Mononuclear cell (primary cell): ENCODE results near the gene UBE3C. TPM values are rescaled to one million over a fixed set of nuclear protein-coding genes. Genes with fewer than 3 reads are reported as not detected.
"Not testable (repeated sequence)": the region's sequence is repeated elsewhere in the genome, so short reads cannot be mapped to it uniquely, and the experiment has no call there.

Source experiments
- H3K27me3 ChIP-seq: 2 replicates; pipeline ENCODE4 v1.6.0; 2011; ENCODE audit warnings: low read length, control low read depth; ENCODE audit not compliant: insufficient read depth
- H3K4me1 ChIP-seq: 2 replicates; pipeline ENCODE4 v1.5.1; 2011; ENCODE audit warnings: mild to moderate bottlenecking, low read length, control low read depth; ENCODE audit not compliant: insufficient read depth
- H3K4me3 ChIP-seq: 2 replicates; pipeline ENCODE4 v1.5.1; 2011; ENCODE audit warnings: mild to moderate bottlenecking, low read length, moderate library complexity
- H3K9me3 ChIP-seq: 2 replicates; pipeline ENCODE4 v1.5.1; 2011; ENCODE audit warnings: low read depth, mild to moderate bottlenecking, control low read depth, low read length
- total RNA-seq: library from RNA; depleted of rRNA; stranded (reverse); fragments of >200 nt; gene quantifications from one replicate; pipeline ENCODE4 v1.2.3, GENCODE V29; 2012

Gene UBE3C
- total RNA-seq, 1 donor, result 44.0 TPM

GRCh38 chr7:157141525-157142060 lies 2.9 kb downstream of the UBE3C start:
- H3K9me3 ChIP-seq, result no peaks in the 10 kb centered on the region
- peaks cover 44% of the 10 kb centered on the region for H3K4me1 ChIP-seq
- no peak overlapping the region for H3K4me3 ChIP-seq
- H3K27me3 ChIP-seq, result no peaks in the 10 kb centered on the region

- H3K9me3 ChIP-seq, result no peaks in the 10 kb centered on the region
- H3K27me3 ChIP-seq, result no peaks in the 10 kb centered on the region
- no peak overlapping the region for H3K4me3 ChIP-seq
- H3K4me1 ChIP-seq, result peaks cover 30% of the 10 kb centered on the region
Observed at GRCh38 chr7:157143788-157144187, 5.1 kb downstream of the UBE3C start.

GRCh38 chr7:157149317-157149716 lies 10.6 kb downstream of the UBE3C start:
- Histone ChIP-seq H3K4me1 (peaks cover 21% of the 10 kb centered on the region), H3K9me3 (no peaks in the 10 kb centered on the region), H3K4me3 (no peak overlapping the region), H3K27me3 (no peaks in the 10 kb centered on the region)

- H3K9me3 ChIP-seq, result no peaks in the 10 kb centered on the region
- H3K4me3 ChIP-seq, result no peak overlapping the region
- H3K4me1 ChIP-seq, result peaks cover 21% of the 10 kb centered on the region
- H3K27me3 ChIP-seq, result no peaks in the 10 kb centered on the region
Observed at GRCh38 chr7:157150882-157151281, 12.2 kb downstream of the UBE3C start.

- H3K4me1 ChIP-seq, result peaks cover 21% of the 10 kb centered on the region
- no peaks in the 10 kb centered on the region for H3K27me3 ChIP-seq
- H3K4me3 ChIP-seq, result no peak overlapping the region
- H3K9me3 ChIP-seq, result no peaks in the 10 kb centered on the region
Observed at GRCh38 chr7:157151626-157152339, 13.1 kb downstream of the UBE3C start.

GRCh38 chr7:157152391-157152937 lies 13.7 kb downstream of the UBE3C start:
- no peaks in the 10 kb centered on the region for H3K27me3 ChIP-seq
- no peaks in the 10 kb centered on the region for H3K9me3 ChIP-seq
- H3K4me1 ChIP-seq, result peaks cover 21% of the 10 kb centered on the region
- no peak overlapping the region for H3K4me3 ChIP-seq

- Histone ChIP-seq H3K27me3 (no peaks in the 10 kb centered on the region), H3K4me1 (peaks cover 21% of the 10 kb centered on the region), H3K9me3 (no peaks in the 10 kb centered on the region), H3K4me3 (no peak overlapping the region)
Observed at GRCh38 chr7:157153260-157153659, 14.5 kb downstream of the UBE3C start.

GRCh38 chr7:157155959-157156358 lies 17.2 kb downstream of the UBE3C start:
- Histone ChIP-seq H3K4me3 (no peak overlapping the region), H3K27me3 (no peaks in the 10 kb centered on the region), H3K9me3 (no peaks in the 10 kb centered on the region), H3K4me1 (peaks cover 15% of the 10 kb centered on the region)

GRCh38 chr7:157158400-157158799 lies 19.7 kb downstream of the UBE3C start:
- no peaks in the 10 kb centered on the region for H3K9me3 ChIP-seq
- H3K27me3 ChIP-seq, result no peaks in the 10 kb centered on the region
- H3K4me3 ChIP-seq, result no peak overlapping the region
- no peaks in the 10 kb centered on the region for H3K4me1 ChIP-seq

- H3K4me3 ChIP-seq, H3K9me3 ChIP-seq, H3K27me3 ChIP-seq, H3K4me1 ChIP-seq: not testable (repeated sequence)
Observed at GRCh38 chr7:157159537-157159936, 20.8 kb downstream of the UBE3C start.

- Histone ChIP-seq H3K27me3 (no peaks in the 10 kb centered on the region), H3K9me3 (peaks cover 5% of the 10 kb centered on the region), H3K4me1 (no peaks in the 10 kb centered on the region), H3K4me3 (no peak overlapping the region)
Observed at GRCh38 chr7:157160433-157160832, 21.7 kb downstream of the UBE3C start.

GRCh38 chr7:157165987-157166386 lies 27.3 kb downstream of the UBE3C start:
- Histone ChIP-seq H3K9me3 (peaks cover 9% of the 10 kb centered on the region), H3K4me3 (no peak overlapping the region), H3K27me3 (no peaks in the 10 kb centered on the region), H3K4me1 (no peaks in the 10 kb centered on the region)

GRCh38 chr7:157168571-157168970 lies 29.8 kb downstream of the UBE3C start:
- Histone ChIP-seq H3K4me1 (no peaks in the 10 kb centered on the region), H3K9me3 (peaks cover 9% of the 10 kb centered on the region), H3K27me3 (no peaks in the 10 kb centered on the region), H3K4me3 (no peak overlapping the region)

- Histone ChIP-seq H3K9me3 (no peaks in the 10 kb centered on the region), H3K4me1 (no peaks in the 10 kb centered on the region), H3K4me3 (no peak overlapping the region), H3K27me3 (no peaks in the 10 kb centered on the region)
Observed at GRCh38 chr7:157176771-157177170, 38.0 kb downstream of the UBE3C start.

- Histone ChIP-seq H3K9me3 (no peaks in the 10 kb centered on the region), H3K4me1 (no peaks in the 10 kb centered on the region), H3K4me3 (no peak overlapping the region), H3K27me3 (no peaks in the 10 kb centered on the region)
Observed at GRCh38 chr7:157177333-157177982, 38.7 kb downstream of the UBE3C start.
